ENCODE measurements around the gene KDM5D.

GRCh38 chrY:19713430-19713829 is 31.1 kb downstream of the KDM5D start:
- TF ChIP-seq EZH2 (IDR thresholded peaks at IDR 0.05; ENCODE audit: borderline replicate concordance, low read length), result no peak
- no peak for TF ChIP-seq CTCF (IDR thresholded peaks at IDR 0.05; ENCODE audit: low read length)

Data from OCI-LY1 (cell line).